ENCODE results near the gene DCXR. TPM values are rescaled to one million over a fixed set of nuclear protein-coding genes. Genes with fewer than 3 reads are reported as not detected.

Gene DCXR
- total and polyA plus RNA-seq, 10 of the 15 experiments (the other 5 are each of a cell fraction or from before 2014, with no cell fraction given), result 12.3 to 139 (median 88.9) TPM

- Histone ChIP-seq H3K27ac (ENCODE audit: control insufficient read depth, insufficient read depth) (no peak overlapping the region), H3K79me2 (ENCODE audit: control insufficient read depth, insufficient read depth, low read length) (no peaks in the 10 kb centered on the region), H4K20me1 (ENCODE audit: control insufficient read depth, insufficient read depth) (no peaks in the 10 kb centered on the region), H2AFZ (ENCODE audit: control insufficient read depth, low read depth, low read length) (no peak overlapping the region), H3K4me1 (ENCODE audit: control insufficient read depth, insufficient read depth, low read length) (no peaks in the 10 kb centered on the region), H3K4me2 (ENCODE audit: control insufficient read depth, insufficient read depth) (no peak overlapping the region), H3K9ac (ENCODE audit: control insufficient read depth, insufficient read depth, low read length) (no peak overlapping the region), H3K4me3 (no peak overlapping the region), H3K36me3 (ENCODE audit: control insufficient read depth in 2 of 2, insufficient read depth in 2 of 2, low read length in 1 of 2) (peaks cover 0 to 3% of the 10 kb centered on the region in 2 experiments; a peak in 2 of 4 replicates), H3K27me3 (replicated peaks in 1 of 2; ENCODE audit: control insufficient read depth in 2 of 2, insufficient read depth in 2 of 2, low read length in 1 of 2) (no peaks in the 10 kb centered on the region), H3K9me3 (replicated peaks; ENCODE audit: control insufficient read depth, insufficient read depth, low read length) (no peaks in the 10 kb centered on the region)
- TF ChIP-seq SRF (IDR thresholded peaks at IDR 0.05; ENCODE audit: low read depth in 2 of 2, low read length in 2 of 2) (no peak), EZH2 (IDR thresholded peaks at IDR 0.05; ENCODE audit: borderline replicate concordance, control insufficient read depth, low read depth, low read length) (no peak), IKZF1 (conservative IDR thresholded peaks at IDR 0.05) (no peak), NBN (IDR thresholded peaks at IDR 0.05) (no peak), USF2 (IDR thresholded peaks at IDR 0.05; ENCODE audit: borderline replicate concordance, low read depth, low read length) (no peak), NFYA (IDR thresholded peaks at IDR 0.05; ENCODE audit: borderline replicate concordance, low read depth, low read length) (no peak), MYB (IDR thresholded peaks at IDR 0.05; ENCODE audit: borderline replicate concordance, low read depth, low read length) (no peak), SMAD1 (IDR thresholded peaks at IDR 0.05; ENCODE audit: low read depth, partially characterized antibody) (no peak), ETV6 (conservative IDR thresholded peaks at IDR 0.05 in 1 of 2, IDR thresholded peaks at IDR 0.05 in 1 of 2; ENCODE audit: borderline replicate concordance in 1 of 2, low read depth in 1 of 2) (no peak), SKIL (IDR thresholded peaks at IDR 0.05; ENCODE audit: low read depth, poor library complexity, severe bottlenecking) (no peak), RAD21 (IDR thresholded peaks at IDR 0.05; ENCODE audit: insufficient read depth, low read depth, low read length) (no peak), TBL1XR1 (IDR thresholded peaks at IDR 0.05; ENCODE audit: low read depth, low read length) (no peak), NRF1 (conservative IDR thresholded peaks at IDR 0.05; ENCODE audit: low read depth, low read length) (no peak), CHD4 (IDR thresholded peaks at IDR 0.05) (no peak)
- TF ChIP-seq, protein P1, sequence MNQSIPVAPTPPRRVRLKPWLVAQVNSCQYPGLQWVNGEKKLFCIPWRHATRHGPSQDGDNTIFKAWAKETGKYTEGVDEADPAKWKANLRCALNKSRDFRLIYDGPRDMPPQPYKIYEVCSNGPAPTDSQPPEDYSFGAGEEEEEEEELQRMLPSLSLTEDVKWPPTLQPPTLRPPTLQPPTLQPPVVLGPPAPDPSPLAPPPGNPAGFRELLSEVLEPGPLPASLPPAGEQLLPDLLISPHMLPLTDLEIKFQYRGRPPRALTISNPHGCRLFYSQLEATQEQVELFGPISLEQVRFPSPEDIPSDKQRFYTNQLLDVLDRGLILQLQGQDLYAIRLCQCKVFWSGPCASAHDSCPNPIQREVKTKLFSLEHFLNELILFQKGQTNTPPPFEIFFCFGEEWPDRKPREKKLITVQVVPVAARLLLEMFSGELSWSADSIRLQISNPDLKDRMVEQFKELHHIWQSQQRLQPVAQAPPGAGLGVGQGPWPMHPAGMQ (IDR thresholded peaks at IDR 0.05; ENCODE audit: borderline replicate concordance), result no peak
- TF ChIP-seq, protein P2, sequence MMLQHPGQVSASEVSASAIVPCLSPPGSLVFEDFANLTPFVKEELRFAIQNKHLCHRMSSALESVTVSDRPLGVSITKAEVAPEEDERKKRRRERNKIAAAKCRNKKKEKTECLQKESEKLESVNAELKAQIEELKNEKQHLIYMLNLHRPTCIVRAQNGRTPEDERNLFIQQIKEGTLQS (IDR thresholded peaks at IDR 0.05; ENCODE audit: borderline replicate concordance, extremely low read depth, low read depth, low read length), result no peak
- 77% methylated on average over 17 of the region's 17 CpGs for WGBS (ENCODE audit: insufficient coverage, insufficient replicate concordance, low lambda C conversion rate, missing lambda C conversion rate)
- in situ Hi-C loops (cut with MboI), result no loop called here
- CTCF ChIA-PET, result no interaction called here
- no peak for FAIRE-seq
- no TSS peak for BruUV-seq (replicated peaks)
- intact Hi-C loops (cut with micrococcal nuclease; ENCODE audit: unreplicated experiment), result no loop called here
- SMC1A ChIA-PET (ENCODE audit: uncharacterized antibody, unreplicated experiment), result no interaction called here
- RAD21 ChIA-PET (ENCODE audit: unreplicated experiment), result interaction anchor here (0.7 kb wide), 1 partner anchor 197 kb away, joined by 3 read pairs; no protein-coding TSS in a partner anchor
- no peak for DNase-seq (ENCODE audit: low read depth, low spot score)
- POLR2A ChIA-PET, result no interaction called here
- ATAC-seq, result no peak
Observed at GRCh38 chr17:82001571-82002056, 35.9 kb downstream of the DCXR start.
